Measurements from ENCODE around the gene SMIM1. TPM values are rescaled to one million over a fixed set of nuclear protein-coding genes. Genes with fewer than 3 reads are reported as not detected.

SMIM1 gene
- total RNA-seq, 4 donors from 2014 or later: 2.6 to 8.4 (median 4.7) TPM; not detected in 1

- H3K4me1 ChIP-seq: peaks cover 0 to 57% (median 11%) of the 10 kb centered on the region in 3 donors
- H3K27ac ChIP-seq: no peak overlapping the region
- H3K27me3 ChIP-seq: no peaks in the 10 kb centered on the region
- no peak overlapping the region for H3K4me3 ChIP-seq
- no peak for ATAC-seq
- peaks cover 0 to 23% of the 10 kb centered on the region in 2 donors for H3K36me3 ChIP-seq
- 52% methylated on average over 4 of the region's 17 CpGs; no CpG with 5 or more reads in 1 of the 2 donors for WGBS, 2 donors (ENCODE audit: low coverage in 1 of 2)
- TF ChIP-seq POLR2A (IDR thresholded peaks at IDR 0.05) (no peak), POLR2AphosphoS5 (IDR thresholded peaks at IDR 0.05) (no peak), CTCF (IDR thresholded peaks at IDR 0.05) (no peak), EP300 (IDR thresholded peaks at IDR 0.05) (no peak)
- no peaks in the 10 kb centered on the region for H3K9me3 ChIP-seq
These were observed 2.5 kb downstream of the SMIM1 start for GRCh38 chr1:3774946-3775489.

DNA sequence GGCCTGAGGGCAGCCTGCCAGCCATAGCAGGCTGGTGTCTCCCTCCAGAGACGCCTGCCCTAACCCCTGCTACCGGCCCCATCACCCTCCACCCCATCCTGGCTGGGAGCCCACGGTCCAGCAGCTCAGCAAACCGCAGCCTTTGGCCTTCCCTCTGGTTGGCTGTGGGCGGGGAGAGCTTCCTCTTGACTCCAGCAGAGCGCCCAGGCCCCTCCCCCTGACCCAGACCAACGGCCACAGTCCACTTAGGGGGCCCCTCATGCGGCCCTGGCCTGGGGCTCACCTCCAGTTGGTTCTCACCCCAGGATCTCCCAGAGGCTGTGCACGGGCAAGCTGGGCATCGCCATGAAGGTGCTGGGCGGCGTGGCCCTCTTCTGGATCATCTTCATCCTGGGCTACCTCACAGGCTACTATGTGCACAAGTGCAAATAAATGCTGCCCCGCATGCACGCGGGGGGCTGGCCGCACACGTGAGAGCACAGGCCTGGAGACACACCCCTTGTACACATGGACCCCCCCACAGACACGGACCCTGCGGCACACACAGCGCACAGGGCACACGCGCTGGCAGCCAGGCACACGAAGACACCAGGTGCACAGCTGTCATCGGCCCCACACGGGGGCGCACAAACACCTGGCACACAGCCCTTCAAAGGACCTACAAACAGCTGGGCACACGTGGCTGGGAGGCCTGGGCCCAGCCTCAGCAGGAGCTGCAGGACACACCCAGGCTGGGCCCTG lies 3.1 kb downstream of the SMIM1 start:
- no peak for ATAC-seq
- TF ChIP-seq EP300 (IDR thresholded peaks at IDR 0.05) (no peak), POLR2AphosphoS5 (IDR thresholded peaks at IDR 0.05) (no peak), CTCF (IDR thresholded peaks at IDR 0.05) (peak in 1 of 4 experiments; percentile 24), POLR2A (IDR thresholded peaks at IDR 0.05) (no peak)
- no peak overlapping the region for H3K27ac ChIP-seq
- peaks cover 0 to 57% (median 11%) of the 10 kb centered on the region in 3 donors for H3K4me1 ChIP-seq
- H3K9me3 ChIP-seq: no peaks in the 10 kb centered on the region
- H3K27me3 ChIP-seq: no peaks in the 10 kb centered on the region
- peaks cover 0 to 29% of the 10 kb centered on the region in 2 donors for H3K36me3 ChIP-seq
- WGBS, 2 donors (ENCODE audit: low coverage in 1 of 2): no CpG with 5 or more reads among the region's 27 CpGs
- no peak overlapping the region for H3K4me3 ChIP-seq

- 66 to 78% methylated on average over 6 to 7 of the region's 21 CpGs for WGBS, 2 donors (ENCODE audit: low coverage in 1 of 2)
These were observed 3.8 kb downstream of the SMIM1 start for GRCh38 chr1:3776231-3776961.

DNA sequence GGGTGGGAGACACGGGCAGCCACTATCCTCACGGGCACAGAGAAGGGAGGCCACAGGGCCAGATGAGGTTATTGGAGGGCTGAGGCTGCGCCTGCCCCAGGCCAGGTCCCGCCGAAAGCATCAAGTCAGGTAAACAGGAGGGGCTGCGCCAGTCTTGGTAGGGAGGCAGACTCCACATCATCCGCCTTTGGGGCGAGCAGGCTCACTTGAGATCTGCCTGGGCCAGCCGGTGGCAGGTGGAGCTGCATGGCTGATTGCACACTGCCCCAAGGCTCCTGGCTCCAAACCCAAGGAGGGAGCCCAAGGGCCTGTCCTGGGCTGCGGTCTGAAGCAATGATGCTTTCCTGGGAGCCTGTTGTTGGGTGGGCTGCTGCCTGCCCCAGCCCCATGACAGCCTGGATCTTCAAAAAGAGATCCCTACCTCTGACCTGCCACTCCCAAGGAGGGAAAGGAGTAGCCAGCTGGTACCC lies 4.6 kb downstream of the SMIM1 start:
- no CpG with 5 or more reads among the region's 10 CpGs for WGBS, 2 donors (ENCODE audit: low coverage in 1 of 2)

More at GRCh38 chr1:3776231-3776961, 3.8 kb downstream of the SMIM1 start:
- Histone ChIP-seq H3K9me3 (no peaks in the 10 kb centered on the region), H3K4me3 (no peak overlapping the region), H3K36me3 (peaks cover 0 to 36% of the 10 kb centered on the region in 2 donors), H3K27ac (no peak overlapping the region), H3K27me3 (no peaks in the 10 kb centered on the region), H3K4me1 (peaks cover 0 to 49% (median 10%) of the 10 kb centered on the region in 3 donors)
- ATAC-seq: no peak
- no peak for TF ChIP-seq POLR2A (IDR thresholded peaks at IDR 0.05)
- no peak for TF ChIP-seq CTCF (IDR thresholded peaks at IDR 0.05)
- TF ChIP-seq POLR2AphosphoS5 (IDR thresholded peaks at IDR 0.05): no peak
- TF ChIP-seq EP300 (IDR thresholded peaks at IDR 0.05): no peak

More for the DNA sequence above, 4.6 kb downstream of the SMIM1 start:
- no peaks in the 10 kb centered on the region for H3K9me3 ChIP-seq
- no peaks in the 10 kb centered on the region for H3K27me3 ChIP-seq
- no peak overlapping the region for H3K4me3 ChIP-seq
- H3K4me1 ChIP-seq: peaks cover 0 to 42% (median 3%) of the 10 kb centered on the region in 3 donors
- TF ChIP-seq POLR2AphosphoS5 (IDR thresholded peaks at IDR 0.05) (no peak), EP300 (IDR thresholded peaks at IDR 0.05) (no peak), CTCF (IDR thresholded peaks at IDR 0.05) (no peak), POLR2A (IDR thresholded peaks at IDR 0.05) (no peak)
- ATAC-seq: no peak
- H3K27ac ChIP-seq: no peak overlapping the region
- peaks cover 0 to 44% of the 10 kb centered on the region in 2 donors for H3K36me3 ChIP-seq

Measured in gastroesophageal sphincter (tissue), 4 donors.